ENCODE results near the gene OR4F15. TPM values are rescaled to one million over a fixed set of nuclear protein-coding genes. Genes with fewer than 3 reads are reported as not detected.

The OR4F15 gene
- total and polyA plus RNA-seq, 2 of the 8 experiments (the other 6 are each of a cell fraction or from before 2014, with no cell fraction given) = not detected

- no peak overlapping the region for H4K5ac ChIP-seq (ENCODE audit: insufficient read length, low read depth, low read length)
- no peak overlapping the region for H2AK5ac ChIP-seq (ENCODE audit: low read depth, low read length)
- no peak overlapping the region for H3K4ac ChIP-seq (replicated peaks; ENCODE audit: insufficient read length, low read depth, low read length)
- no peak overlapping the region for H4K8ac ChIP-seq (ENCODE audit: extremely low read depth, insufficient read depth, low read length)
- no peak overlapping the region for H3K27ac ChIP-seq (ENCODE audit: low read depth, low read length)
- no peak overlapping the region for H3K56ac ChIP-seq (replicated peaks; ENCODE audit: insufficient read length, low read depth, low read length)
- no peak overlapping the region for H2BK15ac ChIP-seq (ENCODE audit: low read length)
- no peaks in the 10 kb centered on the region for H3K36me3 ChIP-seq (ENCODE audit: control insufficient read depth in 2 of 4, insufficient read depth in 4 of 4, low read length in 3 of 4)
- no peak overlapping the region for H3K9ac ChIP-seq (replicated peaks in 1 of 4; ENCODE audit: extremely low read depth in 1 of 4, low read depth in 3 of 4, low read length in 3 of 4)
- H4K20me1 ChIP-seq (replicated peaks in 1 of 2; ENCODE audit: control insufficient read depth in 1 of 2, insufficient read depth in 2 of 2, low read length in 2 of 2) = no peaks in the 10 kb centered on the region
- no peak for DNase-seq (ENCODE audit: low read depth in 1 of 2, low spot score in 2 of 2)
- peaks cover 2% of the 10 kb centered on the region; the same call in 1 of the 2 replicates for H3K23me2 ChIP-seq (ENCODE audit: low read depth, low read length)
- no peaks in the 10 kb centered on the region for H3K79me2 ChIP-seq (ENCODE audit: control insufficient read depth in 1 of 2, insufficient read depth in 2 of 2, low read length in 2 of 2)
- ChIA-PET POLR2A (ENCODE audit: partially characterized antibody) (no interaction called here), CTCF (ENCODE audit: partially characterized antibody) (no interaction called here)
- H3K4me2 ChIP-seq (ENCODE audit: insufficient read depth in 1 of 2, low read depth in 2 of 2, low read length in 2 of 2) = no peak overlapping the region
- no peaks in the 10 kb centered on the region for H3K79me1 ChIP-seq (ENCODE audit: low read depth, low read length)
- 90% methylated on average over 6 of the region's 6 CpGs; no CpG with 5 or more reads in 1 of the 2 experiments for WGBS, 2 experiments (ENCODE audit: extremely low coverage in 1 of 2, insufficient coverage in 1 of 2, insufficient read length in 1 of 2, insufficient replicate concordance in 2 of 2, low coverage in 1 of 2, low lambda C conversion rate in 2 of 2, missing lambda C conversion rate in 1 of 2)
- H2BK20ac ChIP-seq (ENCODE audit: low read length) = no peak overlapping the region
- H4K91ac ChIP-seq (replicated peaks; ENCODE audit: insufficient read length, low read length) = no peak overlapping the region
- no peaks in the 10 kb centered on the region for H3K4me1 ChIP-seq (replicated peaks in 1 of 4; ENCODE audit: control insufficient read depth in 3 of 4, insufficient read depth in 4 of 4, low read length in 3 of 4)
- no peak overlapping the region for H3K23ac ChIP-seq (ENCODE audit: insufficient read length)
- H3K9me3 ChIP-seq (ENCODE audit: insufficient read depth in 2 of 2, low read depth in 1 of 2, low read length in 1 of 2) = peaks cover 10 to 22% of the 10 kb centered on the region in 2 experiments; a peak in 2 of 4 replicates
- no peak for FAIRE-seq
- no peak overlapping the region for H2BK5ac ChIP-seq (ENCODE audit: low read depth, low read length)
- H3K27me3 ChIP-seq (replicated peaks in 1 of 4; ENCODE audit: control insufficient read depth in 3 of 4, extremely low read depth in 1 of 4, insufficient read depth in 3 of 4, low read length in 3 of 4) = no peaks in the 10 kb centered on the region
- no peak overlapping the region for H3K18ac ChIP-seq (ENCODE audit: extremely low read depth, low read length)
- no peak overlapping the region for H3K14ac ChIP-seq (ENCODE audit: insufficient read length)
- H3K4me3 ChIP-seq (ENCODE audit: extremely low read depth in 1 of 4, insufficient read depth in 2 of 4, low read depth in 3 of 4, low read length in 4 of 4) = no peak overlapping the region
- no peak overlapping the region for H2BK12ac ChIP-seq (ENCODE audit: low read depth, low read length)
- H2AFZ ChIP-seq (ENCODE audit: low read length) = no peak overlapping the region
- no peak overlapping the region for H2BK120ac ChIP-seq (replicated peaks; ENCODE audit: low read depth, low read length)
- no peak for TF ChIP-seq CHD2 (IDR thresholded peaks at IDR 0.05; ENCODE audit: low read length)
- no peak for TF ChIP-seq RFX5 (IDR thresholded peaks at IDR 0.05; ENCODE audit: borderline replicate concordance, low read depth, low read length)
- TF ChIP-seq MAFK (IDR thresholded peaks at IDR 0.05; ENCODE audit: low read depth, low read length) = no peak
- no peak for TF ChIP-seq EZH2 (IDR thresholded peaks at IDR 0.05; ENCODE audit: low read depth, low read length, severe bottlenecking)
- TF ChIP-seq ASH2L (IDR thresholded peaks at IDR 0.05; ENCODE audit: low read length) = no peak
- TF ChIP-seq, protein P1, sequence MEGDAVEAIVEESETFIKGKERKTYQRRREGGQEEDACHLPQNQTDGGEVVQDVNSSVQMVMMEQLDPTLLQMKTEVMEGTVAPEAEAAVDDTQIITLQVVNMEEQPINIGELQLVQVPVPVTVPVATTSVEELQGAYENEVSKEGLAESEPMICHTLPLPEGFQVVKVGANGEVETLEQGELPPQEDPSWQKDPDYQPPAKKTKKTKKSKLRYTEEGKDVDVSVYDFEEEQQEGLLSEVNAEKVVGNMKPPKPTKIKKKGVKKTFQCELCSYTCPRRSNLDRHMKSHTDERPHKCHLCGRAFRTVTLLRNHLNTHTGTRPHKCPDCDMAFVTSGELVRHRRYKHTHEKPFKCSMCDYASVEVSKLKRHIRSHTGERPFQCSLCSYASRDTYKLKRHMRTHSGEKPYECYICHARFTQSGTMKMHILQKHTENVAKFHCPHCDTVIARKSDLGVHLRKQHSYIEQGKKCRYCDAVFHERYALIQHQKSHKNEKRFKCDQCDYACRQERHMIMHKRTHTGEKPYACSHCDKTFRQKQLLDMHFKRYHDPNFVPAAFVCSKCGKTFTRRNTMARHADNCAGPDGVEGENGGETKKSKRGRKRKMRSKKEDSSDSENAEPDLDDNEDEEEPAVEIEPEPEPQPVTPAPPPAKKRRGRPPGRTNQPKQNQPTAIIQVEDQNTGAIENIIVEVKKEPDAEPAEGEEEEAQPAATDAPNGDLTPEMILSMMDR (IDR thresholded peaks at IDR 0.05; ENCODE audit: control extremely low read depth in 1 of 3, insufficient read depth in 1 of 3, low read depth in 1 of 3, low read length in 3 of 3) = no peak
Observed at GRCh38 chr15:101805605-101806345, 6.2 kb upstream of the OR4F15 start.
